ENCODE results near the gene SNCAIP. TPM values are rescaled to one million over a fixed set of nuclear protein-coding genes. Genes with fewer than 3 reads are reported as not detected.

SNCAIP gene
- total RNA-seq (2022; extraction: Qiagen RNA extraction; ENCODE audit: low read depth): not detected in 5 replicates

DNA sequence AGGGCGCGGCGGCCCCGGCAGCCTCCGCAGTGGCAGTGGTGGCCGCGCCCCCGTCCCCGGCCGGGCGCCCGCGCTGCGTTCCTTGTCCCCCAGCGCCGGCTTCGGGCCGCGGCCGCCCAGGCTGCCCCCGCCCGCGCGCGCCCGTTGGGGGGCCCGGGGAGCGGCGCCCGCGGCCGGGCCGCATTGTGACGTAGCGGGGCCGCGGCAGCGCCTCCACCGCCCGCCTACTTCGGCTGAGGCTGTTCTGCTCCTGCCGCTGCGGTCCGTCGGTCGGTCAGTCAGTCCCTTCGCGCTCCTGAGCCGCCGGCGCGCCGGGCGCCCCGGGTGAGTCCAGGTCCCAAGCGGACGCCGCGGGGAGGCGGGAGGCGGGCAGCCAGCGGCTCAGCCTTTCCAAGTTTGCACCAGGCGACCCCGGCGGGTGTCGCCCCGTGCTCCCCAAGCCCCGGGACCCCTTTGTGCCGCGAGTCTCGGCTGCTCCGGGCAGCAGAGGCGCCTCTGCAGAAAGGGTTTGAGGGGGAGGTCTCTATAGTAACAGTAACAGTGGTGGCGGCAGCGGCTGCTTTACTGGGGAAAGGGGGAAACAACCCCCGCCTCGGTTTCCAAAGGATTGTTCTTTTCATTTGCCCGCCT is at the start of gene SNCAIP:
TSS of gene SNCAIP (plus strand) at position 277 of the 630 bp plus-strand sequence. CDS start 78,898 bp downstream, outside the sequence.

Other genes starting within 250 kb of the SNCAIP start
- 0.95 to 2.0 TPM (median 1.2 TPM) in 5 replicates for gene LOX, start 234.0 kb upstream of the SNCAIP start, total RNA-seq (2022; extraction: Qiagen RNA extraction; ENCODE audit: low read depth)
- 0.15 to 0.32 TPM (median 0.21 TPM) in 5 replicates for gene ZNF474, start 182.7 kb upstream of the SNCAIP start, total RNA-seq (2022; extraction: Qiagen RNA extraction; ENCODE audit: low read depth)